Pancreas (tissue), 10 donors: Measurements from ENCODE around the gene C12orf60. TPM values are rescaled to one million over a fixed set of nuclear protein-coding genes. Genes with fewer than 3 reads are reported as not detected.

Experiments used
- ATAC-seq, 4 donors: fragments of 200-7000 bp; cut with Tn5 transposase; one replicate each; pipeline versions ENCODE4 v1.8.0 to v1.9.1; 2020; ENCODE audit warnings: mild to moderate bottlenecking in 4 of 4, moderate library complexity in 4 of 4
- DNase-seq, 6 donors: peaks; one replicate each; pipeline ENCODE4 v3.0.0-alpha.2; 2020
- FAIRE-seq: peaks from 2 replicates; lab custom pipeline; 2012; peaks lifted over from hg19 to GRCh38; lab: Jason Lieb, UNC
- H3K27ac ChIP-seq, 4 donors: fragments of 200-600 bp; sonication (generic); 1 replicate in 3 of 4; 2 replicates in 1 of 4; pipeline versions ENCODE4 v1.5.0 to v1.8.0; 2020
- H3K27me3 ChIP-seq, 4 donors: fragments of 200-600 bp; one replicate each; pipeline ENCODE4 v1.8.0; 2021
- H3K36me3 ChIP-seq, 3 donors: fragments of 200-600 bp; sonication (generic) in 1 of 3; one replicate each; pipeline versions ENCODE4 v1.5.0 to v1.8.0; 2020 to 2021
- H3K4me1 ChIP-seq, 3 donors: fragments of 200-600 bp; one replicate each; pipeline ENCODE4 v1.8.0; 2021
- H3K4me3 ChIP-seq, 4 donors: fragments of 200-600 bp; sonication (generic) in 2 of 4; one replicate each; pipeline versions ENCODE4 v1.5.0 to v1.8.0; 2020 to 2021
- H3K9me3 ChIP-seq, 4 donors: fragments of 200-600 bp; one replicate each; pipeline ENCODE4 v1.8.0; 2021
- CTCF ChIP-seq, 4 donors: fragments of 200-600 bp; sonication (generic) in 3 of 4; IDR thresholded peaks; one replicate each; pipeline versions ENCODE4 v1.5.0 to v1.8.0; 2021; ENCODE audit warnings: antibody characterized with exemption in 4 of 4
- WGBS, 2 donors: extraction: QIAGEN DNeasy Blood & Tissue Kit; methylation state at CpG; one replicate each; pipeline ENCODE4 v1.1.7; 2013; 5-methylcytosine and 5-hydroxymethylcytosine counted together
- intact Hi-C, 3 donors: fragments of 100-400 bp; cut with DNase I; formaldehyde crosslinking; loops; one replicate each; pipeline versions ENCODE4 v1.11.1 to v1.14.2; 2022
- polyA plus RNA-seq, 2 donors: library from polyadenylated mRNA; stranded (reverse); fragments of 200-250 nt; gene quantifications; one replicate each; pipeline ENCODE4 v1.2.3, GENCODE V29; 2013
- total RNA-seq, 6 donors: library from RNA; stranded (reverse); fragmentation: NEBNext Ultra II Directional in 4 of 6; extraction: Animal tissue kit (Norgen Biotek cat#: 25700) in 4 of 6; gene quantifications; one replicate each; pipeline versions ENCODE4 v1.2.1 to v1.2.4, GENCODE V29; 2021 to 2023
- donor health status: healthy with polysubstance abuse.
- donor health status: DM: no; HTN: no; CAD: no; lungs with moderate emphysema.
- donor health status: DM: no; HTN: no; CAD: no.
- donor health status: control.
- donor health status: control.
- donor health status: Bipolar disorder and iron deficiency.
- donor health status: DM: yes; HTN: yes; CAD: no.
- donor health status: DM: no; HTN: no; CAD: no.
- donor health status: DM: no; HTN: no; CAD: no.
- donor health status: DM: yes; HTN: yes; CAD: no.

C12orf60 gene
- total and polyA plus RNA-seq, 8 donors = 0.28 to 1.0 (median 0.62) TPM

GRCh38 chr12:14769969-14770495 lies 33.4 kb upstream of the C12orf60 start:
- 0% methylated on average over 38 of the region's 38 CpGs for WGBS, 2 donors

DNA sequence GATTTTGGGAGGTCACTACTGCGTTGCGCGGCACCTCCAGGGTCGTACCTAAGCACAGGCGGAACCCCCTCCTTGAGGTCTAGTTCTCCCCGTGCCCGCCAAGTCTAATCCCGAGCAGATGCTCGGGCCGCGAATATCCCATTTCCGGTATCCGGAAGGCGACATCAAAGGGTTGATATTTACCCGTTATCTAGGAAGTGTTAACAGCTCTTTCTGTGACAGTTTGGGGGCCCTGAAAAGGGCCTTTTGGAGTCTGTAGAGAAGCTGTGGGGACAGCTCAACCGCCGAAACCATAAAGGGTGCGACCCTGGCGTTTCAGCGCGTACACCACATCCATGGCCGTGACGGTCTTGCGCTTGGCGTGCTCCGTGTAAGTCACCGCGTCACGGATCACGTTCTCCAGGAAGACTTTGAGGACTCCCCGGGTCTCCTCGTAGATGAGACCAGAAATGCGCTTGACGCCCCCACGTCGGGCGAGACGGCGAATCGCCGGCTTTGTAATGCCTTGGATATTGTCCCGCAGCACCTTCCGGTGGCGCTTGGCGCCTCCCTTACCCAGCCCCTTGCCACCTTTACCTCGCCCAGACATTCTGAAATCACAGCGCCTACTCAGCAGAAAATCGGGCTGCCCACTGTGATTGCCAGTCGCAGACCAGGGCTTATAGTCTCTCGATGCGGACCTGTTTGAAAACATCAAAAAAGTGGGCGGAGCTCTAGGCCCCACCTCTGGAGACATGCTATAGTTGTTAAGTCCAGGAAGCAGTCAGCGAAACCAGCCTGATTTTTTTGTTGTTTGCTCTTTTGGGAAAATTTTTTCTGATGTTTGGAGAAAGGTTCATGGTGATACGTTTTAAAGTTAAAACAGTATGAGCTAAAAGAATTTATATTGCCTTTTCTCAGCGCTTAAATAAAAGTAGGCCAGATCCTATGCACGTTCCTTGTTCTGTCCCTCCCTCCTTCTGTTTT lies 32.7 kb upstream of the C12orf60 start:
- FAIRE-seq (no peak), DNase-seq (peak; percentile 90 to 97 (median 94)), ATAC-seq (peak; percentile 51 to 70 (median 60))
- Histone ChIP-seq H3K4me1 (peaks cover 0 to 4% (median 3%) of the 10 kb centered on the region in 3 donors), H3K27ac (peak overlapping the region; percentile 92 to 99 (median 94)), H3K36me3 (no peaks in the 10 kb centered on the region), H3K9me3 (no peaks in the 10 kb centered on the region), H3K4me3 (peak overlapping the region; percentile 64 to 85 (median 70)), H3K27me3 (no peaks in the 10 kb centered on the region)
- 0 to 1% methylated on average over 56 of the region's 56 CpGs for WGBS, 2 donors
- TF ChIP-seq CTCF (IDR thresholded peaks at IDR 0.05) = no peak
- intact Hi-C loops = no loop called here

More at GRCh38 chr12:14769969-14770495, 33.4 kb upstream of the C12orf60 start:
- intact Hi-C loops = no loop called here
- DNase-seq = peak; percentile 85 to 94 (median 91)
- Histone ChIP-seq H3K36me3 (no peaks in the 10 kb centered on the region), H3K27ac (peak overlapping the region; percentile 92 to 99 (median 94)), H3K4me1 (peaks cover 0 to 4% (median 3%) of the 10 kb centered on the region in 3 donors), H3K4me3 (peak overlapping the region; percentile 64 to 85 (median 70)), H3K27me3 (no peaks in the 10 kb centered on the region), H3K9me3 (no peaks in the 10 kb centered on the region)
- ATAC-seq = peak; percentile 63 to 80 (median 72)
- TF ChIP-seq CTCF (IDR thresholded peaks at IDR 0.05) = peak; percentile 56 to 82 (median 72)
- no peak for FAIRE-seq

GRCh38 chr12:14771651-14772137 lies 31.8 kb upstream of the C12orf60 start:
- peaks cover 4 to 10% (median 8%) of the 10 kb centered on the region in 3 donors for H3K4me1 ChIP-seq
- H3K9me3 ChIP-seq = no peaks in the 10 kb centered on the region
- TF ChIP-seq CTCF (IDR thresholded peaks at IDR 0.05) = no peak
- no peaks in the 10 kb centered on the region for H3K36me3 ChIP-seq
- H3K27me3 ChIP-seq = no peaks in the 10 kb centered on the region
- no peak for DNase-seq
- no peak for FAIRE-seq
- H3K4me3 ChIP-seq = peak overlapping the region in 2 of 4 donors; percentile 64 to 85
- H3K27ac ChIP-seq = peak overlapping the region; percentile 92 to 99 (median 94)
- WGBS, 2 donors = 29 to 34% methylated on average over 6 of the region's 6 CpGs
- intact Hi-C loops = no loop called here
- no peak for ATAC-seq

DNA sequence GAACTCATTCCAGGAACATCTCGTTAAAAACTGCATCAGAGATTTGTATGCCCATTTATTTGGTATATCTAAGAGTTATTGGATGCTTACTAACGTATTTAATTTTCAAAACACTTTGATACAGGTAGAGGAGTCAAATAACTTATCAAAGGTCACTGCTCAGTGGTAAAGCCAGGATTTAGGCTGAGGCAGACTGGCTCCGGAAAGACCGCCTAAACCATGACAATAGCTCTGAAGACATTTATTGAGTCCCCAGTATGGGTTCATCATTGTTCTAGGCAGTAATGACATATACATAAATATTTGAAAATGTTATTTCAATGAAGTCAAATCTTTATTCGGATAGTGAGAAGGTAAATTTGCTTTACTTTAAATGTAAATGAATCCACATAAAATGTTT lies 30.5 kb upstream of the C12orf60 start:
- Histone ChIP-seq H3K27ac (peak overlapping the region in 1 of 4 donors; percentile 99), H3K27me3 (no peaks in the 10 kb centered on the region), H3K4me3 (no peak overlapping the region), H3K36me3 (no peaks in the 10 kb centered on the region), H3K9me3 (no peaks in the 10 kb centered on the region), H3K4me1 (peaks cover 10 to 15% (median 13%) of the 10 kb centered on the region in 3 donors)
- 81 to 88% methylated on average over 5 of the region's 5 CpGs for WGBS, 2 donors
- DNase-seq (no peak), ATAC-seq (no peak), FAIRE-seq (no peak)
- intact Hi-C loops = no loop called here
- TF ChIP-seq CTCF (IDR thresholded peaks at IDR 0.05) = no peak
